HepG2 (cell line): ENCODE data around the gene CAT. TPM values are rescaled to one million over a fixed set of nuclear protein-coding genes. Genes with fewer than 3 reads are reported as not detected.

Experiments used
- CBX2 ChIP-seq, 2 experiments: fragments of 200-600 bp in 1 of 2; sonication (generic); formaldehyde crosslinking in 1 of 2; IDR thresholded peaks; 2 replicates each; pipeline versions ENCODE4 v1.7.0 to v1.8.1; 2018 to 2022; ENCODE audit warnings: low read depth in 2 of 2, low read length in 1 of 2, mild to moderate bottlenecking in 1 of 2, missing genetic modification reagents in 1 of 2
- IRF1 ChIP-seq: sonication (generic); formaldehyde crosslinking; IDR thresholded peaks from 2 replicates; pipeline ENCODE4 v1.4.0; 2020; ENCODE audit warnings: low read depth, mild to moderate bottlenecking, missing genetic modification reagents
- KAT7 ChIP-seq: IDR thresholded peaks from 2 replicates; pipeline ENCODE4 v1.6.1; 2018; ENCODE audit warnings: borderline replicate concordance, missing compliant biosample characterization
- KMT2A ChIP-seq: sonication (generic); formaldehyde crosslinking; IDR thresholded peaks from 2 replicates; pipeline ENCODE4 v1.4.0; 2020; ENCODE audit warnings: missing genetic modification reagents
- NR2F1 ChIP-seq, 2 experiments: fragments of 450-650 bp in 1 of 2; formaldehyde crosslinking in 1 of 2; IDR thresholded peaks; 2 replicates each; pipeline versions ENCODE4 v1.5.0 to v1.6.1; 2016 to 2020; ENCODE audit warnings: mild to moderate bottlenecking in 1 of 2, missing compliant biosample characterization in 1 of 2, missing genetic modification reagents in 1 of 2, moderate library complexity in 1 of 2
- PRMT3 ChIP-seq: sonication (generic); formaldehyde crosslinking; IDR thresholded peaks from 2 replicates; pipeline ENCODE4 v1.8.1; 2022; ENCODE audit warnings: low read depth, mild to moderate bottlenecking, moderate library complexity, missing genetic modification reagents, borderline replicate concordance
- SCMH1 ChIP-seq: sonication (generic); formaldehyde crosslinking; IDR thresholded peaks from 2 replicates; pipeline ENCODE4 v1.9.0; 2021; ENCODE audit warnings: missing genetic modification reagents, mild to moderate bottlenecking, borderline replicate concordance
- SNRNP70 ChIP-seq: fragments of 200-400 bp; formaldehyde crosslinking; IDR thresholded peaks from 2 replicates; pipeline ENCODE4 v1.6.1; 2017; ENCODE audit warnings: mild to moderate bottlenecking, low read depth, low read length, moderate library complexity
- ZBTB37 ChIP-seq: sonication (generic); formaldehyde crosslinking; IDR thresholded peaks from 2 replicates; pipeline ENCODE4 v1.4.0; 2020; ENCODE audit warnings: mild to moderate bottlenecking, missing genetic modification reagents
- ZNF10 ChIP-seq: sonication (generic); formaldehyde crosslinking; IDR thresholded peaks from 2 replicates; pipeline ENCODE4 v1.4.0; 2020; ENCODE audit warnings: mild to moderate bottlenecking, low read depth, missing genetic modification reagents, borderline replicate concordance
- ZNF18 ChIP-seq: sonication (generic); formaldehyde crosslinking; IDR thresholded peaks from 2 replicates; pipeline ENCODE4 v1.8.0; 2022; ENCODE audit warnings: mild to moderate bottlenecking, missing genetic modification reagents; ENCODE audit not compliant: insufficient replicate concordance
- ZNF614 ChIP-seq: IDR thresholded peaks from 2 replicates; pipeline ENCODE4 v1.6.1; 2018; ENCODE audit warnings: missing biosample characterization, missing genetic modification reagents, inconsistent platforms, borderline replicate concordance
- polyA plus RNA-seq, 8 experiments: library from polyadenylated mRNA; depleted of rRNA in 3 of 8; stranded (reverse) in 7 of 8; unstranded in 1 of 8; fragments of >200 nt; fragmentation: Illumina TruSeq in 4 of 8; extraction: Trizol in 4 of 8; gene quantifications; 2 replicates each; pipeline versions ENCODE4 v1.2.1 to v1.2.3, GENCODE V29; 2011 to 2016; ENCODE audit warnings: low read depth in 4 of 8, missing spikeins in 1 of 8, mixed read lengths in 1 of 8; ENCODE audit not compliant: insufficient read depth in 1 of 8
- total RNA-seq, 5 experiments: library from RNA; depleted of rRNA; stranded (reverse); fragments of >200 nt; fragmentation: Illumina TruSeq; extraction: Trizol; gene quantifications; 2 replicates each; pipeline ENCODE4 v1.2.3, GENCODE V29; 2016; ENCODE audit warnings: low read depth in 1 of 5
- TF ChIP-seq, protein P1 (sequence below), 2 experiments: sonication (generic) in 1 of 2; formaldehyde crosslinking in 1 of 2; IDR thresholded peaks; 2 replicates each; pipeline versions ENCODE4 v1.5.1 to v1.6.1; 2011 to 2020; ENCODE audit warnings: borderline replicate concordance in 1 of 2, low read depth in 1 of 2, low read length in 1 of 2, mild to moderate bottlenecking in 1 of 2, missing genetic modification reagents in 1 of 2, moderate library complexity in 1 of 2
- TF ChIP-seq, protein P2 (sequence below): sonication (generic); formaldehyde crosslinking; IDR thresholded peaks from 2 replicates; pipeline ENCODE4 v1.9.0; 2021; ENCODE audit warnings: missing genetic modification reagents, borderline replicate concordance

Gene CAT
- total and polyA plus RNA-seq, 2 of the 13 experiments (the other 11 are each of a cell fraction or from before 2014, with no cell fraction given) = 107 to 136 TPM

DNA sequence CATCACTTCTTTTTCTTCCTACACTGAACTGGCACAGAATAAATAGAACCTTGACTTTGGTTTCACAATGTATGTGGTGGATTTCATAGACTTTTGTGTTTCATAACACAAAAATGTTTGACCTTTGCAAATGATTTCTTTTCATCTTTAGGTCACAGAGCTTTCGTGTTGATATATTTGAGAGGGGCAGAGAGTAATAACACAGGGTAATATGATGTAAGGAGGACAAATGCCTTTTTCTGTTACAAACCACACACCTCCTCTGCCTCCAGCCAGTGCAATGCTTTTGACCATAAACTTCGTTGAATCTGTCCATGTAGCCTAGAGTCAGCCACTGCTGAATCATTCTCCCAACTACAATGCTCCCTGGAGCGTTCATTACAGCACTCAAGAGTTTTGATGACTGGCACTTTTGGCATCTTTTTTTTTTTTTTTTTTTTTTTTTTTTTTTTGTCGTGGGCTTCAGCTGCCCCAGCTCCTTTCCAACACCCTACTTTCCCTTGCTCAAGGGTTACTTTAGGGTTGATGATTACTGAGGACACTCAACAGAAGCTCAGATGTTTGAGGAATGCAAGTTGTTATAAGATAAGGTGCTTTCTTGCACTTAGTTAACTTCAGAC, 11.4 kb upstream of the CAT start (continued):
- TF ChIP-seq ZBTB37 (CRISPR knock-in tag) (no peak), KAT7 (no peak), SCMH1 (CRISPR knock-in tag) (no peak), ZNF10 (no peak), KMT2A (CRISPR knock-in tag) (no peak), NR2F1 (CRISPR knock-in tag; IDR thresholded peaks at IDR 0.05) (peak; percentile 72 to 95; a peak in 3 of 4 replicates), ZNF18 (CRISPR knock-in tag) (no peak), PRMT3 (CRISPR knock-in tag) (no peak), CBX2 (IDR thresholded peaks at IDR 0.05; ENCODE audit: low read depth, low read length) (no peak), CBX2 (CRISPR knock-in tag; IDR thresholded peaks at IDR 0.05; ENCODE audit: low read depth) (no peak), IRF1 (no peak), ZNF614 (CRISPR knock-in tag) (0 out of 2 replicates have a peak, but pooled peaks have one; percentile 51), SNRNP70 (no peak)
- TF ChIP-seq, protein P1, sequence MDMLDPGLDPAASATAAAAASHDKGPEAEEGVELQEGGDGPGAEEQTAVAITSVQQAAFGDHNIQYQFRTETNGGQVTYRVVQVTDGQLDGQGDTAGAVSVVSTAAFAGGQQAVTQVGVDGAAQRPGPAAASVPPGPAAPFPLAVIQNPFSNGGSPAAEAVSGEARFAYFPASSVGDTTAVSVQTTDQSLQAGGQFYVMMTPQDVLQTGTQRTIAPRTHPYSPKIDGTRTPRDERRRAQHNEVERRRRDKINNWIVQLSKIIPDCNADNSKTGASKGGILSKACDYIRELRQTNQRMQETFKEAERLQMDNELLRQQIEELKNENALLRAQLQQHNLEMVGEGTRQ (IDR thresholded peaks at IDR 0.05; ENCODE audit: low read depth, low read length) = no peak
- TF ChIP-seq, protein P1 (CRISPR knock-in tag; IDR thresholded peaks at IDR 0.05; ENCODE audit: borderline replicate concordance) = no peak
- TF ChIP-seq, protein P2, sequence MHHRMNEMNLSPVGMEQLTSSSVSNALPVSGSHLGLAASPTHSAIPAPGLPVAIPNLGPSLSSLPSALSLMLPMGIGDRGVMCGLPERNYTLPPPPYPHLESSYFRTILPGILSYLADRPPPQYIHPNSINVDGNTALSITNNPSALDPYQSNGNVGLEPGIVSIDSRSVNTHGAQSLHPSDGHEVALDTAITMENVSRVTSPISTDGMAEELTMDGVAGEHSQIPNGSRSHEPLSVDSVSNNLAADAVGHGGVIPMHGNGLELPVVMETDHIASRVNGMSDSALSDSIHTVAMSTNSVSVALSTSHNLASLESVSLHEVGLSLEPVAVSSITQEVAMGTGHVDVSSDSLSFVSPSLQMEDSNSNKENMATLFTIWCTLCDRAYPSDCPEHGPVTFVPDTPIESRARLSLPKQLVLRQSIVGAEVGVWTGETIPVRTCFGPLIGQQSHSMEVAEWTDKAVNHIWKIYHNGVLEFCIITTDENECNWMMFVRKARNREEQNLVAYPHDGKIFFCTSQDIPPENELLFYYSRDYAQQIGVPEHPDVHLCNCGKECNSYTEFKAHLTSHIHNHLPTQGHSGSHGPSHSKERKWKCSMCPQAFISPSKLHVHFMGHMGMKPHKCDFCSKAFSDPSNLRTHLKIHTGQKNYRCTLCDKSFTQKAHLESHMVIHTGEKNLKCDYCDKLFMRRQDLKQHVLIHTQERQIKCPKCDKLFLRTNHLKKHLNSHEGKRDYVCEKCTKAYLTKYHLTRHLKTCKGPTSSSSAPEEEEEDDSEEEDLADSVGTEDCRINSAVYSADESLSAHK (CRISPR knock-in tag) = no peak
